OCI-LY3 (cell line): Measurements from ENCODE around the gene PPFIBP2.

Source experiments
- H2AFZ ChIP-seq: fragments of 200-600, 300-600 bp; shearing (Covaris generic); 2 replicates; pipeline ENCODE4 v1.6.0; 2014; ENCODE audit warnings: antibody characterized with exemption, low read depth, low read length
- H3K27ac ChIP-seq: fragments of 200-600, 300-600 bp; sonication (generic); 2 replicates; pipeline ENCODE4 v1.5.1; 2014; ENCODE audit warnings: mild to moderate bottlenecking, low read length, moderate library complexity, mixed read lengths
- H3K27me3 ChIP-seq: fragments of 200-600, 300-600 bp; sonication (generic); 2 replicates; pipeline ENCODE4 v1.6.1; 2014; ENCODE audit warnings: low read depth, low read length, mixed read lengths
- H3K36me3 ChIP-seq: fragments of 200-600, 300-600 bp; sonication (generic); replicated peaks from 2 replicates; pipeline ENCODE3; 2014; ENCODE audit warnings: low read depth, low read length, mixed read lengths
- H3K4me1 ChIP-seq: fragments of 300-600, 200-600 bp; sonication (generic); 2 replicates; pipeline ENCODE4 v1.6.1; 2014; ENCODE audit warnings: low read length, mixed read lengths
- H3K4me2 ChIP-seq: fragments of 200-600, 300-600 bp; sonication (generic); 2 replicates; pipeline ENCODE4 v1.6.1; 2014; ENCODE audit warnings: low read length, mixed read lengths
- H3K4me3 ChIP-seq: fragments of 300-600, 200-600 bp; sonication (generic); 2 replicates; pipeline ENCODE4 v1.5.1; 2014; ENCODE audit warnings: antibody characterized with exemption, mild to moderate bottlenecking, low read length, moderate library complexity
- H3K79me2 ChIP-seq: fragments of 300-600, 200-600 bp; shearing (Covaris generic); 2 replicates; pipeline ENCODE4 v1.6.1; 2014; ENCODE audit warnings: mild to moderate bottlenecking, low read length, mixed read lengths
- H3K9ac ChIP-seq: fragments of 300-600, 200-600 bp; shearing (Covaris generic); 2 replicates; pipeline ENCODE4 v1.6.0; 2014; ENCODE audit warnings: mild to moderate bottlenecking, low read length, moderate library complexity
- H3K9me3 ChIP-seq: fragments of 200-600, 300-600 bp; shearing (Covaris generic); 2 replicates; pipeline ENCODE4 v1.6.1; 2014; ENCODE audit warnings: low read length, mixed read lengths; ENCODE audit not compliant: insufficient read depth
- H4K20me1 ChIP-seq: fragments of 200-600, 300-600 bp; sonication (generic); 2 replicates; pipeline ENCODE4 v1.6.1; 2016; ENCODE audit warnings: low read length, mixed read lengths; ENCODE audit not compliant: insufficient read depth
- EZH2phosphoT487 ChIP-seq: fragments of 200-600 bp; shearing (Covaris generic); IDR thresholded peaks from 2 replicates; pipeline ENCODE4 v1.6.1; 2018; ENCODE audit warnings: antibody characterized with exemption, mixed run types, low read depth
- TF ChIP-seq, protein P1 (sequence below): fragments of 200-600, 300-600 bp; sonication (generic); IDR thresholded peaks from 2 replicates; pipeline ENCODE4 v1.5.1; 2014; ENCODE audit warnings: antibody characterized with exemption, low read length, low read depth

Gene PPFIBP2

DNA sequence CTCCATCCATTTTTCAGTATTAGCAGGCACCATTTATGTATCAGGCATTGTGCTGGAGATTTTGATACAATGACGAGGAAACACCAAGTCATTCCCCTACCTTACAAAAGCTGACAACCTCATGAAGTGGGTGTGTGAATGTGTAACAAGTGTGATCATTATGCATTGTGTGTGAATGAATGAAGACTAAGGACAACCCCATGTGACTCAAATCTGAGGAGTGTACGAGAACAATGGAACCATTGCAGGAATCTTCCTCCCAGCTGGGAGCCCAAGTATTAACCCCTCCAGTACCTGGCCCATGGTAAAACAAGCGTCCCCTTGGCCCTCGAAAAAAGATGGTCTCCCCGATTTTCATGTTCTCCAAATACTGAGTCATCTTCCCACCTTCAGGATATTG, 155.1 kb downstream of the PPFIBP2 start:
- H3K9me3 ChIP-seq, result no peaks in the 10 kb centered on the region
- peaks cover 25% of the 10 kb centered on the region for H3K79me2 ChIP-seq
- peaks cover 4% of the 10 kb centered on the region; the same call in 1 of the 2 replicates for H4K20me1 ChIP-seq
- no peaks in the 10 kb centered on the region for H3K27me3 ChIP-seq
- TF ChIP-seq EZH2phosphoT487, result no peak
- TF ChIP-seq, protein P1, sequence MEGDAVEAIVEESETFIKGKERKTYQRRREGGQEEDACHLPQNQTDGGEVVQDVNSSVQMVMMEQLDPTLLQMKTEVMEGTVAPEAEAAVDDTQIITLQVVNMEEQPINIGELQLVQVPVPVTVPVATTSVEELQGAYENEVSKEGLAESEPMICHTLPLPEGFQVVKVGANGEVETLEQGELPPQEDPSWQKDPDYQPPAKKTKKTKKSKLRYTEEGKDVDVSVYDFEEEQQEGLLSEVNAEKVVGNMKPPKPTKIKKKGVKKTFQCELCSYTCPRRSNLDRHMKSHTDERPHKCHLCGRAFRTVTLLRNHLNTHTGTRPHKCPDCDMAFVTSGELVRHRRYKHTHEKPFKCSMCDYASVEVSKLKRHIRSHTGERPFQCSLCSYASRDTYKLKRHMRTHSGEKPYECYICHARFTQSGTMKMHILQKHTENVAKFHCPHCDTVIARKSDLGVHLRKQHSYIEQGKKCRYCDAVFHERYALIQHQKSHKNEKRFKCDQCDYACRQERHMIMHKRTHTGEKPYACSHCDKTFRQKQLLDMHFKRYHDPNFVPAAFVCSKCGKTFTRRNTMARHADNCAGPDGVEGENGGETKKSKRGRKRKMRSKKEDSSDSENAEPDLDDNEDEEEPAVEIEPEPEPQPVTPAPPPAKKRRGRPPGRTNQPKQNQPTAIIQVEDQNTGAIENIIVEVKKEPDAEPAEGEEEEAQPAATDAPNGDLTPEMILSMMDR, result no peak
- no peak overlapping the region for H3K9ac ChIP-seq
- no peak overlapping the region for H3K4me3 ChIP-seq
- no peak overlapping the region for H3K27ac ChIP-seq
- H2AFZ ChIP-seq, result no peak overlapping the region
- no peak overlapping the region for H3K4me2 ChIP-seq
- peaks cover 62% of the 10 kb centered on the region for H3K36me3 ChIP-seq
- H3K4me1 ChIP-seq, result peaks cover 40% of the 10 kb centered on the region

DNA sequence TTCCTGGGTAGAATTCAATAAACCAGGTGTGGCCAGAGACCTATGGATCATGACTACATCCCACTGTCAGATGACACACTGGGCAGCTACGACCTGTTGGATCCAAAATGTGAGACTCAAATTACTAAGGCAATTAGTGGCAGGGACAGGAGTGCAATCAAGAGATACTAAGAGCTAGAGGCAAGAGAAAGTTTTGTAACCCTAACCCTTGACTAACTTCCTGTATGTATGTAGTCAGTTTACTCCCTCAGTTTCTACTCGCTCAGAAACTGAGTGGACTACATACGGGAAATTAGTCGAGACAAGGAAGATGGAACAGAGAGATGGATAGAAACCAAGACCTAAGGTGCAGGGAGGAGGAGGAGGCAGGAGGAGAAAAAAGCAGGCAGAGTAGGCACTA, 156.8 kb downstream of the PPFIBP2 start:
- H3K27me3 ChIP-seq, result no peaks in the 10 kb centered on the region
- H3K4me3 ChIP-seq, result peak overlapping the region; percentile 87; the same call in 1 of the 2 replicates
- H3K9me3 ChIP-seq, result no peaks in the 10 kb centered on the region
- peaks cover 47% of the 10 kb centered on the region for H3K4me1 ChIP-seq
- H3K27ac ChIP-seq, result peak overlapping the region; percentile 98
- H4K20me1 ChIP-seq, result peaks cover under 1% of the 10 kb centered on the region; the same call in 1 of the 2 replicates
- H3K4me2 ChIP-seq, result peak overlapping the region; percentile 98
- no peak overlapping the region for H2AFZ ChIP-seq
- peak overlapping the region; percentile 38; the same call in 1 of the 2 replicates for H3K9ac ChIP-seq
- peaks cover 58% of the 10 kb centered on the region for H3K36me3 ChIP-seq
- TF ChIP-seq EZH2phosphoT487, result no peak
- TF ChIP-seq, protein P1, result no peak
- H3K79me2 ChIP-seq, result peaks cover 33% of the 10 kb centered on the region

- peak overlapping the region; percentile 97 for H3K9ac ChIP-seq
Observed at GRCh38 chr11:7671347-7672215, 157.8 kb downstream of the PPFIBP2 start.

More at GRCh38 chr11:7671347-7672215, 157.8 kb downstream of the PPFIBP2 start:
- Histone ChIP-seq H3K79me2 (peaks cover 33% of the 10 kb centered on the region), H3K4me2 (peak overlapping the region; percentile 98), H3K9me3 (peaks cover 3% of the 10 kb centered on the region), H3K4me1 (peaks cover 47% of the 10 kb centered on the region), H4K20me1 (no peaks in the 10 kb centered on the region), H3K27me3 (no peaks in the 10 kb centered on the region), H3K27ac (peak overlapping the region; percentile 98), H3K36me3 (peaks cover 60% of the 10 kb centered on the region), H2AFZ (no peak overlapping the region), H3K4me3 (peak overlapping the region; percentile 87)
- TF ChIP-seq, protein P1, result no peak
- peak; percentile 32; the same call in 1 of the 2 replicates for TF ChIP-seq EZH2phosphoT487
